ENCODE data around the gene HMOX1.

Gene HMOX1

GRCh38 chr22:35434061-35434710 lies 53.3 kb downstream of the HMOX1 start:
- no peak for TF ChIP-seq CTCF (IDR thresholded peaks at IDR 0.05)

- TF ChIP-seq CTCF (IDR thresholded peaks at IDR 0.05) = no peak
Observed at GRCh38 chr22:35435201-35435740, 54.4 kb downstream of the HMOX1 start.

GRCh38 chr22:35436421-35436820 lies 55.5 kb downstream of the HMOX1 start:
- TF ChIP-seq CTCF (IDR thresholded peaks at IDR 0.05) = no peak

GRCh38 chr22:35437049-35437448 lies 56.2 kb downstream of the HMOX1 start:
- no peak for TF ChIP-seq CTCF (IDR thresholded peaks at IDR 0.05)

- no peak for TF ChIP-seq CTCF (IDR thresholded peaks at IDR 0.05)
Observed at GRCh38 chr22:35439365-35439717, 58.4 kb downstream of the HMOX1 start.

GRCh38 chr22:35440129-35440528 lies 59.2 kb downstream of the HMOX1 start:
- no peak for TF ChIP-seq CTCF (IDR thresholded peaks at IDR 0.05)

GRCh38 chr22:35441489-35442100 lies 60.7 kb downstream of the HMOX1 start:
- no peak for TF ChIP-seq CTCF (IDR thresholded peaks at IDR 0.05)
